Hepatocyte (in vitro differentiated cells): ENCODE data around the gene NTRK1.

Source experiments
- CTCF ChIP-seq: fragments of 200-600 bp; sonication (generic); IDR thresholded peaks from 2 replicates; pipeline ENCODE4 v1.5.1; 2016; ENCODE audit warnings: antibody characterized with exemption, mild to moderate bottlenecking; ENCODE audit not compliant: poor library complexity
- EZH2 ChIP-seq: fragments of 200-600 bp; sonication (generic); IDR thresholded peaks from 2 replicates; pipeline ENCODE4 v1.6.1; 2016; ENCODE audit warnings: antibody characterized with exemption, mild to moderate bottlenecking, borderline replicate concordance

GRCh38 chr1:156812293-156812990 is 48.2 kb upstream of the NTRK1 start:
- TF ChIP-seq CTCF: no peak
- no peak for TF ChIP-seq EZH2
